ENCODE results near the gene PPP1R3E.

The PPP1R3E gene

DNA sequence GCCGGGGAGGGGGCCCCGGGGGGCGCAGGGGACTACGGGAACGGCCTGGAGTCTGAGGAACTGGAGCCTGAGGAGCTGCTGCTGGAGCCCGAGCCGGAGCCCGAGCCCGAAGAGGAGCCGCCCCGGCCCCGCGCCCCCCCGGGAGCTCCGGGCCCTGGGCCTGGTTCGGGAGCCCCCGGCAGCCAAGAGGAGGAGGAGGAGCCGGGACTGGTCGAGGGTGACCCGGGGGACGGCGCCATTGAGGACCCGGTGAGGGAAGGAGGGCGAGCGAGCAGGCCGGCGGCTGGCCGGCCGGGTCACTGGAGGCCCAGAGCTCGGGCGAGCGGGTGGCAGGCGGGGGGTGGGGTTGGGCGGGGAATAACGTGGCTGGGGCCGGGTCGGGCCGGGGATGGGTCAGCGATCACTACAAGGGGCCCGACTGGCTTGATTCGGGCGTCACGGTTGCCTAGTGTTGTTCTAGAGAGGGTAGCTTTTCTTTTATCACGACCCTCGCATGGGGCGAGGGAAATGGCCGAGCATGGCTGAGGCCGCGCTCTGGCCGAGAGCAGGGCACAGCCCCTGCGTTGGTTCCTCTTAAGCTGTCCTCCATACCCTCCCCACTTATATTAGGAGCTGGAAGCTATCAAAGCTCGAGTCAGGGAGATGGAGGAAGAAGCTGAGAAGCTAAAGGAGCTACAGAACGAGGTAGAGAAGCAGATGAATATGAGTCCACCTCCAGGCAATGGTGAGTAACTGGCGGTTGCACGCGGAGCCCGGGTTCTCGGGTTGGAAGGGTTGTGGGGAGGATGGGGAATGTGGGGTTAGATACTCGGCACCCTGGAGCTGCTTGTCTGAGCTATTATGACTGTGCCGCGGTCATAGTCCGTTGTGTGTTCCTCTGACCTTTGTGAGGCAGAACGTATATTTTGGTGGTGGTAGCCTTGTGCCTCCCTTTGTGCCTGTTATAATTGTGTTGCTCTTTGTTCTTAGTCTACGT lies 19.2 kb upstream of the PPP1R3E start:
- H3K4me1 ChIP-seq (ENCODE audit: control insufficient read depth in 1 of 2, insufficient read depth in 2 of 2, low read length in 2 of 2): peaks cover 10 to 23% of the 10 kb centered on the region in 2 donors
- H3K36me3 ChIP-seq (ENCODE audit: control insufficient read depth in 1 of 2, insufficient read depth in 2 of 2, low read length in 2 of 2): peaks cover 21 to 26% of the 10 kb centered on the region in 2 donors
- peak overlapping the region; percentile 81 to 83 for H3K4me3 ChIP-seq (ENCODE audit: low read depth in 1 of 2, low read length in 2 of 2)
- peak overlapping the region; percentile 86 for H3K27ac ChIP-seq (ENCODE audit: low read depth, low read length)
- H3K9me3 ChIP-seq (ENCODE audit: control insufficient read depth in 1 of 2, low read length in 2 of 2): no peaks in the 10 kb centered on the region
- peak overlapping the region; percentile 80 to 92 for H3K9ac ChIP-seq (ENCODE audit: low read depth in 1 of 2, low read length in 2 of 2)
- no peaks in the 10 kb centered on the region for H3K27me3 ChIP-seq (ENCODE audit: control insufficient read depth in 1 of 2, insufficient read depth in 2 of 2, low read length in 2 of 2)

DNA sequence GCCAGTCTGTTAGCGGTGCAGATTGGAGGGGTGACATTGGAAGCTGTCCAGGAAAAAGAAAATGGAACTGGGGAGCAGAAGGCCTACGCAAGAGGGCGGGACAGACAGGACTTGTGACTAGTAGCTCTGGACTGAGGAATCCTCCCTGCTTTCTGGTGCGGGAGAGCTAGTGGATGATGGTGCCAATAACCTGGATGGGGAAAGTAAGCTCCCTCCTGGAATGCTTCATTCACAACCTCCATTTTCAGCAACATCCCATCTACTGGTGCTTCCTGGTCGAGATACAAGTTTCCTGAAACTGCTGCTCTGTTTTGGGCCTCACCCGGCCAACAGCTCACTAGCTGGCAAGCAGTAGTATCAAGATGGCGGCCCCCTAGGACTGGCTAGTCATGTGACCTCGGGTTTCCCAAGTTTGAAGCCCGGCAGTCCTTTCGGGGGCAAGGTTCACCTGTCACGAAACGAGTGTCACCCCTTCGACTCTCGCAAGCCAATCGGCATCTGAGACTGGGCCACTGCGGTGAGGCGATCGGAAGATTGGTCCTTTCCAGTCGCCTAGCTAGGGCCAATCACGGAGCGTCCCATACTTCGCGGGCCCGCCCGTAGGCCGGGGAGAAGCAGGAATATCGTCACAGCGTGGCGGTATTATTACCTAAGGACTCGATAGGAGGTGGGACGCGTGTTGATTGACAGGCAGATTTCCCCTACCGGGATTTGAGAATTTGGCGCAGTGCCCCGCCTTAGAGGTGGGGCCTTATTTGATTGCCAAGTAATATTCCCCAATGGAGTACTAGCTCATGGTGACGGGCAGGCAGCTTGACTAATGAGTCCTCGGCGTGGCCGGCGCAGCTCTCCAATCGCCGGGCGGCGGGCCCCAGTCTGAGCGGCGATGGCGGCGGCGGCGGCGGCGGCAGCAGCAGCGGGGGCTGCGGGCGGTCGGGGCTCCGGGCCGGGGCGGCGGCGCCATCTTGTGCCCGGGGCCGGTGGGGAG lies 18.2 kb upstream of the PPP1R3E start, which contains the start of gene PABPN1:
PABPN1 (plus strand) TSS at position 874 of the 988 bp plus-strand sequence; CDS start at position 887, 13 bp downstream.
- Histone ChIP-seq H3K9me3 (ENCODE audit: control insufficient read depth in 1 of 2, low read length in 2 of 2) (no peaks in the 10 kb centered on the region), H3K4me3 (ENCODE audit: low read depth in 1 of 2, low read length in 2 of 2) (peak within 1 kb of the TSS; percentile 81 to 83), H3K27ac (ENCODE audit: low read depth, low read length) (peak within 1 kb of the TSS; percentile 86), H3K4me1 (ENCODE audit: control insufficient read depth in 1 of 2, insufficient read depth in 2 of 2, low read length in 2 of 2) (peaks cover 10 to 23% of the 10 kb centered on the region in 2 donors), H3K27me3 (ENCODE audit: control insufficient read depth in 1 of 2, insufficient read depth in 2 of 2, low read length in 2 of 2) (no peaks in the 10 kb centered on the region), H3K9ac (ENCODE audit: low read depth in 1 of 2, low read length in 2 of 2) (peak within 1 kb of the TSS; percentile 80 to 92), H3K36me3 (ENCODE audit: control insufficient read depth in 1 of 2, insufficient read depth in 2 of 2, low read length in 2 of 2) (peaks cover 21 to 24% of the 10 kb centered on the region in 2 donors)

DNA sequence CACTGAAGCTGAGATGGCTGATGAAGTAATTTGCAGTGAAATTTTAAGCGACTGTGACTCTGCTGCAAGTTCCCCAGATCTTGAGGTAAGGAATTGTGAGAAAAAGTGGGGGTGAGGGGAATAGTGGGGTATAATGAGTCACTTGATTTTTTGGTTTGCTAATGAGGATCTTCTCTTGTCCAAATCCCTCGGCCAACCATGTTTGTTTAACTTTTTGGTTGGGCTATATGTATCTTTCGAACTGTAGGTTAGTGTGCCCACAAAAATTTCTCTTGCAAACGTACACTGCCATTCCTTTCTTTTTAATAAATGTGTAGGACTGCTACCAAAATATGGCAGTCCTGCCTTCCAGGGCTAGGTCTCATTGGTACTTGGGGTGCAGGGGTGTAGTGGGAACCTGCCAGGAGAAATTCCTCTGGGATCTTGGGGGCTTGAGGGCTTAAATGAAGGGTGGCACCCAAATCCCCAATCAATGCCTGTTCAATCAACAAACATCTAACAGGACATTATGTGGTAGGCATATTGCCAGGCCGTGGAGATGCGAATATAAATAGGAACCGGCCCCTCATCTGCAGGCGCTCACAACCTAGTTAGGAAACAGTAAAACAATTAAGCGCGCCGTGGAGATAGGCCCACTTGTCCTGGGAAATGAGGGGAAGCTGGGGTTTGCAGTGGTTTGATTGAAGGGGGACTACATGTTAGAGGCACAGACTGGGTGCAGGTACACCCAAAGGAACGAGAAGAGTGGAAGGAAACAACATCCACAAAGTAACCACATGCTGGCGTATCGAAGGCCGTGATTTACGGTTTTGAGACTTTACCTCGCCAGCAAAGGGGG lies 17.3 kb upstream of the PPP1R3E start:
- peak overlapping the region; percentile 53 to 64 for H3K4me3 ChIP-seq (ENCODE audit: low read depth in 1 of 2, low read length in 2 of 2)
- peak overlapping the region in 1 of 2 donors; percentile 52 for H3K9ac ChIP-seq (ENCODE audit: low read depth in 1 of 2, low read length in 2 of 2)
- H3K27me3 ChIP-seq (ENCODE audit: control insufficient read depth in 1 of 2, insufficient read depth in 2 of 2, low read length in 2 of 2): no peaks in the 10 kb centered on the region
- H3K4me1 ChIP-seq (ENCODE audit: control insufficient read depth in 1 of 2, insufficient read depth in 2 of 2, low read length in 2 of 2): peaks cover 10 to 23% of the 10 kb centered on the region in 2 donors
- peaks cover 19 to 20% of the 10 kb centered on the region in 2 donors for H3K36me3 ChIP-seq (ENCODE audit: control insufficient read depth in 1 of 2, insufficient read depth in 2 of 2, low read length in 2 of 2)
- peak overlapping the region; percentile 82 for H3K27ac ChIP-seq (ENCODE audit: low read depth, low read length)
- no peaks in the 10 kb centered on the region for H3K9me3 ChIP-seq (ENCODE audit: control insufficient read depth in 1 of 2, low read length in 2 of 2)

DNA sequence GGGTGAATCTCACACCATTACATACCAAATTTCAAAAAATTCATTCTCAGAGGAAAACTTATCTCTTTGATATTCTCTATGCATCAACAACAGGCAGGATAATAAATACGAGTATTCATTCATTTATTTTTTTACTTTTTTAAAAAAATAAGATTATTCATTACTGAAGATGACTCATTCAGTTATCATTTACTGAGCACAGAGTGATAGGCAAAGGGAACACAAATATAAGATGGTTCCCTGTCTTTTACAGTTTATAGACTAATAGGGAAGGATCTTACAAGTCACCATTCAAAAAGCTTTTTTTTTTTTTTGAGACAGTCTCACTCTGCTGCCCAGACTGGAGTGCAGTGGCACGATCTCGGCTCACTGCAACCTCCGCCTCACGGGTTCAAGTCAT lies 13.6 kb upstream of the PPP1R3E start:
- H3K27ac ChIP-seq (ENCODE audit: low read depth, low read length): no peak overlapping the region
- H3K9ac ChIP-seq (ENCODE audit: low read depth in 1 of 2, low read length in 2 of 2): no peak overlapping the region
- no peaks in the 10 kb centered on the region for H3K9me3 ChIP-seq (ENCODE audit: control insufficient read depth in 1 of 2, low read length in 2 of 2)
- H3K4me3 ChIP-seq (ENCODE audit: low read depth in 1 of 2, low read length in 2 of 2): no peak overlapping the region
- H3K36me3 ChIP-seq (ENCODE audit: control insufficient read depth in 1 of 2, insufficient read depth in 2 of 2, low read length in 2 of 2): peaks cover 0 to 5% of the 10 kb centered on the region in 2 donors
- no peaks in the 10 kb centered on the region for H3K27me3 ChIP-seq (ENCODE audit: control insufficient read depth in 1 of 2, insufficient read depth in 2 of 2, low read length in 2 of 2)
- H3K4me1 ChIP-seq (ENCODE audit: control insufficient read depth in 1 of 2, insufficient read depth in 2 of 2, low read length in 2 of 2): peaks cover 0 to 8% of the 10 kb centered on the region in 2 donors

DNA sequence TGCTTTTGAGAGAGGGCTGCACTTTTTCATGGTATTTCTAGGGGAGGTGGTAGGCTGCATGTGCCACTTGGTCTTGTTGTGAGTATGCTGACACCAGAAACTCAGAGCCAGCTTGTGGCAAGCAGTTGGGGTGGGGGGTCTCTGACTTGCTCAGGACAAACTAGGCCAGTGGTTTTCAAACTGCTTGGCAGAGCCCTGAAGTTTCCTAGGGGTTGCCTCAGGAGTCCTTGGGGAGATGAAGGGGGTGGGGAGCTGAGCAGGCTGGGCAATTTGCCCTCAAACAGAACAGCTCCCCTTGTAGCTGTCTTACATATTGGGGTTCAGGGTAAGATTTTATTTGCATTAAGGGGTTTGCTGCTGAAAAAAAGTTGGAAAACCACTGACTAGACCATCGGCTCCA lies 7.9 kb upstream of the PPP1R3E start:
- Histone ChIP-seq H3K27me3 (ENCODE audit: control insufficient read depth in 1 of 2, insufficient read depth in 2 of 2, low read length in 2 of 2) (no peaks in the 10 kb centered on the region), H3K9me3 (ENCODE audit: control insufficient read depth in 1 of 2, low read length in 2 of 2) (no peaks in the 10 kb centered on the region)

DNA sequence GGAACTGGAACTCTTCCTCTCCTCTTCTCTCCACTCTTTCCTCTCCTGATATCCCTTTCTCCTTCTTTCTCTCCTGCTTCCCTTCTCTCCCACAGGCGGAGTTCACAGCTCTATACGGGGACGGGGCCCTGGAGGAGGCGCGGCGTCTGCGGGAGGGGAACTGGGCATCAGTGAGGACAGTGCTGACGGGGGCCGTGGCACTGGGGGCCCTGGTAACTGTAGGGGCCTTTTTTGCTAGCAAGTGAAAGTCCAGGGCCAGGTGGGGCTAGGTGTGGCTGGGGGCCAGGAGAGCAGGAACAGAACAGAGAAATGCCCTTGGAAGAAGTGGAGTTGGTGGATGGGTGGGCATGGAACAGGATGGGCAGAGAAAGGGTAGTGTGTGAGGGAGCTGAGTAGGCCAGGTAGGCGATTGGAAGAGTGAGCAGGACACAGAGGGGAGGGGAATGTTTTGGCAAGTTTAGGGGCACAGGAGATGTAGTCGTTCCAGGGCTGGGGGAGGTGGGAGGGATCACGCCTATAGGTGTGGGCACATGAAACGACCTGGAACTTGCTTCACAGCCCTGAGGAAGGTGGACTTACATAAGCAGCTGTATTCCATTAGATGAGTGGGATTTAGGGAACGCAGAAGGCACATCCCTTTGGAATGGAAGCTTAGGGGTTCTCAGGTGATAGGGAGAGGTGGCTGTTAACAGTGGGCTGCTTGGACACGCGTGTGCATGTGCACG lies 6.2 kb upstream of the PPP1R3E start:
- Histone ChIP-seq H3K9ac (ENCODE audit: low read depth in 1 of 2, low read length in 2 of 2) (no peak overlapping the region), H3K4me3 (ENCODE audit: low read depth in 1 of 2, low read length in 2 of 2) (peak overlapping the region in 1 of 2 donors; percentile 11), H3K27me3 (ENCODE audit: control insufficient read depth in 1 of 2, insufficient read depth in 2 of 2, low read length in 2 of 2) (no peaks in the 10 kb centered on the region), H3K27ac (ENCODE audit: low read depth, low read length) (no peak overlapping the region), H3K4me1 (ENCODE audit: control insufficient read depth in 1 of 2, insufficient read depth in 2 of 2, low read length in 2 of 2) (peaks cover 38% of the 10 kb centered on the region in 2 donors), H3K9me3 (ENCODE audit: control insufficient read depth in 1 of 2, low read length in 2 of 2) (no peaks in the 10 kb centered on the region), H3K36me3 (ENCODE audit: control insufficient read depth in 1 of 2, insufficient read depth in 2 of 2, low read length in 2 of 2) (peaks cover 18 to 22% of the 10 kb centered on the region in 2 donors)

More for the DNA sequence above, 7.9 kb upstream of the PPP1R3E start:
- Histone ChIP-seq H3K27ac (ENCODE audit: low read depth, low read length) (no peak overlapping the region), H3K4me1 (ENCODE audit: control insufficient read depth in 1 of 2, insufficient read depth in 2 of 2, low read length in 2 of 2) (peaks cover 35 to 37% of the 10 kb centered on the region in 2 donors), H3K36me3 (ENCODE audit: control insufficient read depth in 1 of 2, insufficient read depth in 2 of 2, low read length in 2 of 2) (peaks cover 18 to 22% of the 10 kb centered on the region in 2 donors), H3K4me3 (ENCODE audit: low read depth in 1 of 2, low read length in 2 of 2) (no peak overlapping the region), H3K9ac (ENCODE audit: low read depth in 1 of 2, low read length in 2 of 2) (no peak overlapping the region)

DNA sequence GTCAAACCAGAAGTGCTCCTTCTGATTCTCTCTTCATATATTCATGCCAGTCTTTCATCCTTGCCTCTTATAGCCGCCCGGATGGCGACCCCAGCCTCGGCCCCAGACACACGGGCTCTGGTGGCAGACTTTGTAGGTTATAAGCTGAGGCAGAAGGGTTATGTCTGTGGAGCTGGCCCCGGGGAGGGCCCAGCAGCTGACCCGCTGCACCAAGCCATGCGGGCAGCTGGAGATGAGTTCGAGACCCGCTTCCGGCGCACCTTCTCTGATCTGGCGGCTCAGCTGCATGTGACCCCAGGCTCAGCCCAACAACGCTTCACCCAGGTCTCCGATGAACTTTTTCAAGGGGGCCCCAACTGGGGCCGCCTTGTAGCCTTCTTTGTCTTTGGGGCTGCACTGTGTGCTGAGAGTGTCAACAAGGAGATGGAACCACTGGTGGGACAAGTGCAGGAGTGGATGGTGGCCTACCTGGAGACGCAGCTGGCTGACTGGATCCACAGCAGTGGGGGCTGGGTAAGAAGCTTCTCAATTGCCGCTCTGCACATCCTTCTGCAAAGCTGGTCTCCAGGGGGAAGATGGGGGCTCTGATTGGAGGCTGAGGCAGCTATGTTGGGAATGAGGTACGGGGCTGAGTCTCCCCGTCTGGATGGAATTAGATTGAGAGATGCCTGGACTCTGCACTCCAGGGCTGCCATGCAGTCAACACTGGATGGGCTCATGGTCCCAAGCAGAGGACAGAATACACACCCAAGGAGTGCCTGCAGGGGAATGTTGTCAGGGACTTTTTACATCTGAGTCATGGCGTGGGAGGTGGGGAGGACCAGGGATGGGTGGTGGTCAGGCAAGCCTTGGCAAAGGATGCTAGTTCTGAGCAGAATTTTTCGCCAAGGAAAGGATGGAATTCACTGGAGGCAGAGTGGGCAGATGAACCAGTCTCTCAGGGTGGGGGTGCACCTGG lies 5.3 kb upstream of the PPP1R3E start:
- Histone ChIP-seq H3K9me3 (ENCODE audit: control insufficient read depth in 1 of 2, low read length in 2 of 2) (no peaks in the 10 kb centered on the region), H3K27ac (ENCODE audit: low read depth, low read length) (no peak overlapping the region), H3K9ac (ENCODE audit: low read depth in 1 of 2, low read length in 2 of 2) (peak overlapping the region; percentile 84 to 97), H3K4me3 (ENCODE audit: low read depth in 1 of 2, low read length in 2 of 2) (peak overlapping the region; percentile 80 to 89), H3K4me1 (ENCODE audit: control insufficient read depth in 1 of 2, insufficient read depth in 2 of 2, low read length in 2 of 2) (peaks cover 38 to 41% of the 10 kb centered on the region in 2 donors), H3K36me3 (ENCODE audit: control insufficient read depth in 1 of 2, insufficient read depth in 2 of 2, low read length in 2 of 2) (peaks cover 18 to 22% of the 10 kb centered on the region in 2 donors), H3K27me3 (ENCODE audit: control insufficient read depth in 1 of 2, insufficient read depth in 2 of 2, low read length in 2 of 2) (no peaks in the 10 kb centered on the region)

DNA sequence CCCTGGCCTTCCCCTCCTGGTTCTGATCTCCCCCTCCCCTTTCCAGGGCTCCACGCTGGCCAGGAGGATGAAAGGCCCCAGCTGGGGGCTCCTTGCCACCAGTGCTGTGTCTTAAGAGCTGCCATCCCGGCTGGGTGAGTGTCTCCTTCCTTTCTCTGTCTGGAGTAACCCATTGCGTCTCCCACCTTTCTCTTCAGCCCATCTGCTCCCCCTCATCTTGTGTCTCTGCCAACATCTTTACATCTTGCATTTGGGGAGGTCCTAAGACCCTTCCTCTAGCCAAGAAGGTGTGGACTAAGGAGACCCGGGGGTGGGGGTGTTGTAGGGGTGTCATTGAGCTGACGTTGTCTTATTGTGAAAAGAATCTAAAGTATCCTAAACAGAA lies 4.5 kb upstream of the PPP1R3E start:
- no peaks in the 10 kb centered on the region for H3K27me3 ChIP-seq (ENCODE audit: control insufficient read depth in 1 of 2, insufficient read depth in 2 of 2, low read length in 2 of 2)
- H3K4me3 ChIP-seq (ENCODE audit: low read depth in 1 of 2, low read length in 2 of 2): peak overlapping the region; percentile 80 to 89
- H3K4me1 ChIP-seq (ENCODE audit: control insufficient read depth in 1 of 2, insufficient read depth in 2 of 2, low read length in 2 of 2): peaks cover 38 to 47% of the 10 kb centered on the region in 2 donors
- H3K9ac ChIP-seq (ENCODE audit: low read depth in 1 of 2, low read length in 2 of 2): peak overlapping the region; percentile 84 to 97
- H3K9me3 ChIP-seq (ENCODE audit: control insufficient read depth in 1 of 2, low read length in 2 of 2): no peaks in the 10 kb centered on the region
- H3K27ac ChIP-seq (ENCODE audit: low read depth, low read length): peak overlapping the region; percentile 81
- peaks cover 18 to 22% of the 10 kb centered on the region in 2 donors for H3K36me3 ChIP-seq (ENCODE audit: control insufficient read depth in 1 of 2, insufficient read depth in 2 of 2, low read length in 2 of 2)

Data from duodenal mucosa (tissue), 2 donors.